GM18517 (cell line): Measurements from ENCODE around the gene GALNTL6.

Experiments
- ATAC-seq: cut with Tn5 transposase; IDR thresholded peaks from one replicate; pipeline ENCODE4 v1.9.1; 2021; ENCODE audit warnings: mild to moderate bottlenecking, moderate library complexity; ENCODE audit not compliant: unreplicated experiment

GALNTL6 gene

DNA sequence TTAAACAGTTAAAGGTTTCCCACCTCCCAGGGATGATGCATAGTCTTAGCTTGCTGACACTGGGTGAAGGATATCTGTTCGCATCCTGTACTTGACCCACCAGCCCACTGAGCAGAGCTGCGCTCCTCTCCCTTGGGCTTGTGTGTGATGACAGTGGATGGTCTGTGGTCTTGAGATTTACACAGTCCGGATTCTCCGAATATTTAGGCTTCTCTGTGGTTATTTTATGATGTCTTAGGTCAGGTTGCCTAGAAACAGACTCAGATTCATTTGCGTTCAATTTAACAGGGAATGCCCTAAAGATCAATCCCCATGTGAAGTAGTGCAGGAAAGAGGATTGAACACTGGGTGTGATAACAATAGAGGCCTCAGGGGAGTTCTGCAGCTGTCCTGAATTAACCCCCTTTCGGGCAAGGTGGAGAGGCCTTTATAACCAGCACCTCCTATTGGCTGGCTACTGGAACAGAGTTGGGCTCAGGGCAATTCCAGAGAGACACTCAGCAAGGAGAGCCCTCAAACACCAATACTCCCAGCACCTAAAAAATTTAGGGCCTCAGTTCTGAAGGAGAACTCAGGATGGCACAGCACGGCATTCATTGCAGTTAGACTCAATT is 702.2 kb downstream of the GALNTL6 start:
- no peak for ATAC-seq

DNA sequence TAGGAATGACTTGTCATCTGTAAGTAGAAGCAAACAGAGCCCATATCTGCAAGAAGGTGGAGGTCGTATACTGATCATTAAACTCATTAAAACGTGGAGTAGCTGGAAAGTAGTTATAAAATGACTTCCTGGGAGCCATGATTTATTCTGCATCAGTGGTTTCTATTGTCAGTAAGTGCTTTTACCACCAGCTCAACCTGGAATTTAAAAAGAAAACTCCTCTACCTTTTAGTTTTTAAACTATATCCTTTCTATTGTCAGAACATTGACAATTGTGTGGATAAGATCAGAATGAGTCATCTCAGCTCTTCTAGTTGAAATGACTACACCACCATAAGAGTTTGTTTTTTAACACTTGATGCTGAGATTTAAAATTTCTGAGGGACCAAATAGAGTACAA is 704.2 kb downstream of the GALNTL6 start:
- ATAC-seq = no peak

DNA sequence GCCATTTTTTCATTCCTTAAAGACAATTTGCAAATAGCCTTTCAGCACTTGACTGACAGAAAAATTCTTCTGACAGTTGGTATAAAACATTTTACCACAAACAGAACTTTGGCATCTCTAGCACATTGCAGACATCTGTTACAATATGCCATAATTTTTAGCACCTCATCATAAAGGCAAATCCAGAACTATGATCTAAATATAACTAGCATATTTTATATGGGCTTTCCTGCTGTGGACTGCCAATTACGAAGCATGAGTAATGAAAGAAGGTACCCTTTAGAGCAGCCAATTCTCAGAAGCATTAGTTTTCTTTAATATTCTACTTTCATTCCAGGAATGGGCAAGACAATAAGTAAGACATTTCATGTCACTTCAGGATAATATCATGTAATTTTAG is 708.0 kb downstream of the GALNTL6 start:
- no peak for ATAC-seq

DNA sequence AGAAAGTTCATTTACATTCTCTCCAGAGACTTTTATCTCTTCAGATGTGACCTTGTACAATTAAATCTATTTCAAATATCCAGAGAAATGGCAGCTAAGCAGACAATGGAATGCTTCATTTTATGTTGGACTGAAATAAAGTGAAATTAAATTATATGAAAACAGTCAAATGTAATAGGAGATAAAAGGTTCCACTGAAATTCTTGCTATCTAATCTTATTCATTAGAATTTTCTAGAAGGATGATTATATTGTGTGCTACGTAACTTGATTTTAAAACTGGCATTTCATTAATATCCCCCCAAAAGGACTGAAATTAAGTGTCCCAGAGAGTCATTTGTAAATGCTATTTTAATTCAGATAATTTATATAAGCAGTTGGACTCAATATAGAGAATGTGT is 708.5 kb downstream of the GALNTL6 start:
- no peak for ATAC-seq

GRCh38 chr4:172543249-172543648 is 730.0 kb downstream of the GALNTL6 start:
- no peak for ATAC-seq

- no peak for ATAC-seq
These were observed 733.6 kb downstream of the GALNTL6 start for GRCh38 chr4:172546782-172547181.

- no peak for ATAC-seq
These were observed 734.5 kb downstream of the GALNTL6 start for GRCh38 chr4:172547724-172548123.

DNA sequence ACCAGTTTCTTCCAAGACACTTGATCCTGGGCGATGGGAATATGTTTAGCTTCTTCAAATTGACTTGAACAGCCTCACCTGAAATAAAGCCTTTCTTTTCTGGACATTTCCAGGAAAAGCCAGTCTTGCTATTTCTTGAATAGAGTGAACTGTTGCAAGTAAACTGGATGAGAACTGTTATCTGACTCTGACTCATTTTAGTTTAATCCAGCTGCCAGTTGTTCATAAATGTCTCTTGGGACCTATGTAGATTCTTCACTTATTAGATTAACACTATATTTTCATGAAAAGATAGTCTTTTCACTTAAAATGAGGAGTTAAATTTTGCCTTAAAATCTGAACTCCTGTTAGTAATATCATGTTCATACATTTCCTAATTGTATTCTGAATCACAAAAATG is 740.0 kb downstream of the GALNTL6 start:
- no peak for ATAC-seq

- ATAC-seq = no peak
These were observed 741.4 kb downstream of the GALNTL6 start for GRCh38 chr4:172554588-172554987.

GRCh38 chr4:172555725-172556124 is 742.5 kb downstream of the GALNTL6 start:
- ATAC-seq = no peak

- ATAC-seq = no peak
These were observed 760.7 kb downstream of the GALNTL6 start for GRCh38 chr4:172573899-172574298.

GRCh38 chr4:172578712-172579111 is 765.5 kb downstream of the GALNTL6 start:
- no peak for ATAC-seq

DNA sequence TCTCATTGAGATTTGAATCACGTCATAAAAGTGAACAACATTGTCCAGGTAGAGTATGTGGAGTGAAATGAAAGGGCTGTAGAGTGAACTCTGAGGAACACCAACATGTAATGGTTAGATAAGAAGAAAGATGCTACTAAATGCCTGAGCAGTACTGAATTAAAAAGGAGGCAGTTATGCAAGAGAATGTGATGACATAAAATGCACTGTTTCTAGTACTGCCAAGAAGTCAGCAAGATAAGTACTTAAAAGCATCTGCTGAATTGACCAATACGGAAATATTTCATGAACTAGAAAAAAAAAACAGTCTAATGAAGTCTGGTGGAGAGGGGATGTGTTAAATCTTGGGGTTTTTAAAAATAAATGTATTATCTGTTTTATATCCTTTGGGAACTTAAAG is 771.6 kb downstream of the GALNTL6 start:
- no peak for ATAC-seq

GRCh38 chr4:172596206-172596605 is 783.0 kb downstream of the GALNTL6 start:
- ATAC-seq = no peak

DNA sequence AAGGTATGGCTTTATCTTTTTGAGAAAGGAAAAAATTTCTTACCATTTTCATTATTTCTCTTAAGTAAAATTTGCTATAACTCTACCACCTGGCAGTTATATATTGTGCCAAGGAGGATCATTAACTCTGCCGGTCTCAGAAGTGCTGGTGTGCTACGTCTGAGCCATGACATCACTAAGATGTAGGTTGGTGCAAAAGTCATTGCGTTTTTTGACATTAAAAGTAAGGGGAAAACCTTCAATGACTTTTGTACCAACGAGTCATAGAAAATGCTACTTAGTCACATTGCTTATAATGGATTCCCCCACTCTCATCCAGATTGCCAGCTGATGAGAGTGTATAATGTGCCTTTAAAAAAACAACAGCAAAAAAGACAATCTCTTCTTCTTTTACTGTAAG is 786.4 kb downstream of the GALNTL6 start:
- ATAC-seq = no peak

- ATAC-seq = no peak
These were observed 788.0 kb downstream of the GALNTL6 start for GRCh38 chr4:172601195-172601594.

DNA sequence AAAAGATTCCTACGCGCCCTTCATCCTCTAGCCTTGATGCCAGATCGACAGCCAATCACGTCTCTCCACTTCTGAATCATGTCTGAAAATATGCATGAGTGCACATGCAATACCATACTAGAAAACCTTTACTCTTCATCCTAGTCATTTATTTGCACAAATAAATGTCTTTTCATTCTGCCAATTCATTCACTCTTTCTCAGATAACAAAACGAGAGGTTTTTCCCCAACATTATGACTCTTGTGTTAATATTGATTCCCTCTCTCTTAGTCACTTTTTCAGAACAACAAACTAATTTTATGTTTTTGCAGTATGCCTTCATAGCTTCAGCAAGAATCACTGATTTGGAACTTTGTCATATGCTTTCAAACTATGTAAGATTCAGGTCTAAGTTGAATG is 806.0 kb downstream of the GALNTL6 start:
- ATAC-seq = no peak

DNA sequence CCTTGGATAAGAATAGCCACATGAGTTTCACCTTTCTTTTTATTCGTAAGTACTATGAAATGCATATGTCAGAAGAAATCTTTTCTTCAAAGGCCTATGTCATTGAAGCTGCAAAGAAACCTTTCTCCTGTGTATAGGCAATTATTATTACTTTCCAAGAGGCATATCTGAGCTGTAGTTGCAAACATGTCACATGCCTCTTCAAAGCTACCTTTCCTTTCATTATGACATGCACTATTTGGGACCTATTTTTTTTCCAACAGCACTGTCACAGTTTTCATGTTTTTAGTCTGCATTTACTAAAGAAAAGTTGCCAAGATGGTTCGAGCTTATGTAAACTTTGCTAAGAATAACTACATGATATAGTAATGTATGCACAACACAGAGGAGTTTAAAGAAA is 806.6 kb downstream of the GALNTL6 start:
- no peak for ATAC-seq

GRCh38 chr4:172628263-172628662 is 815.1 kb downstream of the GALNTL6 start:
- no peak for ATAC-seq

DNA sequence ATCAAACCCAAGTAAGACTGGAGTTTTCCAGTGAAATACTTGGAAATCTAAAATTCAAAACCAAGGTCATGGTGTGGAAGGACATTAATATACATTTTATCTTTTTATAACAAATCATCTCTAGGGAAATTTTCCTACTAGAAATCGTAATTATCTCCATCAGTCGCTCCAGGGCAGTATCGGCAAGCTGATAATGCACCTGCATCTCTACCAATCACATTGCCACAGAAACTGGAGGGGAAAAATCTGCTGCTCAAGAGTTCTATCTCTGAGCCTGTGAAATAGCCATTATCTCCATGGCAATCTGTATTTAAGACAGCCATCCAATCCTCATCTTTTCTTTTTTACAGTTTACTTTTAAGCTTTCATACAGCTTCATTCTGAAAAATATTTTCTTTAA is 817.1 kb downstream of the GALNTL6 start:
- ATAC-seq = no peak

- no peak for ATAC-seq
These were observed 818.6 kb downstream of the GALNTL6 start for GRCh38 chr4:172631832-172632231.

DNA sequence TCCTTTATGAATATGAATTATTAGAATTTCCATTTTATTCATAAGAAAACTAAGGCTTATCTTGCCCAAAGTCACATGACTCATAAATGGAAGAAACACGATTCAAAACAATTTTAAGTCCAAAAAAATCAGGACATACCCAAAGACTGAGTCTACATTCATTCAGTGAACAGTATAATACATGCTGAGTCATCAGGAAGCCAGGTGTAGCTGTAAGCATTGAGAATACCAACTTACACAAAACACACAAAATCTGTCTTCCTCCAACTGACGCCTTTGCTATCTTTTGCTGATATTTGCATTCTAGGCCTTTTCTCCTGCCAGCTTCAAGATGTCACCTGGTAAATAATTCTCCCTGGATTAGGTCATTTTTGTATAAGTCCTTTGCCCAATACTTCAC is 835.3 kb downstream of the GALNTL6 start:
- ATAC-seq = no peak

DNA sequence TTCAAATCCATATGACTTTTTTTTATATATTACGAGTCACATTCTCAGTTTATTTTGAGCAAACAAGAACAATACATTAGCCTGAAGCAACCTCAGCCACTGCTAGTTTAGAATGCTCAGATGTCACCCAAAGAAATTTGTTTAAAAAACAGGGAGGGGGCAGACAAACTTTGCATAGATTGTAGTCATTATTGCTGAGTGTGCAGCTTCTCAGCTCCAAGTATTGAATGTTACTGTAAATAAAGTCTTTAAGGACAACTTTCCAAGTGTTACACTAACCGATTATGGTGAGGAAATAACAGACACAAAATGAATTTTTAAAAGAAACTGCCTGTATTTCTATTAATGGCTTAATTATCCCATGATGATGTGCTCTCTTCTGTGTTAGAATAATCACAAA is 835.9 kb downstream of the GALNTL6 start:
- ATAC-seq = no peak
